Cardiac muscle cell (in vitro differentiated cells and primary cell): ENCODE data around the gene CRISPLD2. TPM values are rescaled to one million over a fixed set of nuclear protein-coding genes. Genes with fewer than 3 reads are reported as not detected.

Source experiments
- DNase-seq, 2 donors: peaks; one replicate each; pipeline versions ENCODE4 v3.0.0 to v3.0.0-alpha.2; 2010 to 2017; ENCODE audit warnings: low read depth in 1 of 2, low spot score in 1 of 2
- H3K27ac ChIP-seq: fragments of 200-600 bp; sonication (generic); 2 replicates; pipeline ENCODE4 v1.5.1; 2016
- H3K27me3 ChIP-seq: fragments of 200-600 bp; sonication (generic); 2 replicates; pipeline ENCODE4 v1.6.0; 2016; ENCODE audit warnings: control low read depth
- H3K36me3 ChIP-seq: fragments of 200-600 bp; sonication (generic); 2 replicates; pipeline ENCODE4 v1.5.1; 2016; ENCODE audit warnings: control low read depth
- H3K4me1 ChIP-seq: fragments of 200-600 bp; sonication (generic); 2 replicates; pipeline ENCODE4 v1.8.1; 2017; ENCODE audit warnings: low read depth, mild to moderate bottlenecking, mixed run types
- H3K4me3 ChIP-seq: fragments of 200-600 bp; sonication (generic); 2 replicates; pipeline ENCODE4 v1.5.1; 2016; ENCODE audit warnings: mild to moderate bottlenecking
- H3K9me3 ChIP-seq: fragments of 200-600 bp; sonication (generic); 2 replicates; pipeline ENCODE4 v1.5.1; 2017; ENCODE audit warnings: low read depth, mild to moderate bottlenecking, control low read depth
- CTCF ChIP-seq: IDR thresholded peaks from 2 replicates; pipeline ENCODE4 v1.5.1; 2012; ENCODE audit warnings: low read depth, mild to moderate bottlenecking, low read length
- polyA plus RNA-seq: library from polyadenylated mRNA; unstranded; fragments of >200 nt; fragmentation: Nextera tagmentation; extraction: Ambion mirVana; gene quantifications from 2 replicates; pipeline ENCODE4 v1.2.1, GENCODE V29; 2016
- total RNA-seq: library from RNA; depleted of rRNA; stranded (reverse); fragments of >200 nt; gene quantifications from 2 replicates; pipeline ENCODE4 v1.2.3, GENCODE V29; 2016

CRISPLD2 gene
- total and polyA plus RNA-seq, 2 experiments from 2014 or later: 0.91 to 1.7 TPM

- no peaks in the 10 kb centered on the region for H3K4me1 ChIP-seq
- no peak overlapping the region for H3K27ac ChIP-seq
- no peak for DNase-seq
- no peaks in the 10 kb centered on the region for H3K36me3 ChIP-seq
- H3K9me3 ChIP-seq: no peaks in the 10 kb centered on the region
- no peak for TF ChIP-seq CTCF
- H3K27me3 ChIP-seq: no peaks in the 10 kb centered on the region
- H3K4me3 ChIP-seq: no peak overlapping the region
These were observed 74.2 kb downstream of the CRISPLD2 start for GRCh38 chr16:84893849-84894599.

- no peak for TF ChIP-seq CTCF
- no peak for DNase-seq
- Histone ChIP-seq H3K4me1 (no peaks in the 10 kb centered on the region), H3K27ac (no peak overlapping the region), H3K27me3 (no peaks in the 10 kb centered on the region), H3K4me3 (no peak overlapping the region), H3K9me3 (no peaks in the 10 kb centered on the region), H3K36me3 (no peaks in the 10 kb centered on the region)
These were observed 75.2 kb downstream of the CRISPLD2 start for GRCh38 chr16:84895016-84895415.

GRCh38 chr16:84896847-84897246 lies 77.1 kb downstream of the CRISPLD2 start:
- Histone ChIP-seq H3K27ac (no peak overlapping the region), H3K4me1 (no peaks in the 10 kb centered on the region), H3K9me3 (no peaks in the 10 kb centered on the region), H3K4me3 (no peak overlapping the region), H3K36me3 (no peaks in the 10 kb centered on the region), H3K27me3 (no peaks in the 10 kb centered on the region)
- TF ChIP-seq CTCF: no peak
- DNase-seq: no peak

GRCh38 chr16:84897911-84898377 lies 78.2 kb downstream of the CRISPLD2 start:
- Histone ChIP-seq H3K9me3 (no peaks in the 10 kb centered on the region), H3K4me1 (no peaks in the 10 kb centered on the region), H3K36me3 (no peaks in the 10 kb centered on the region), H3K4me3 (no peak overlapping the region), H3K27me3 (no peaks in the 10 kb centered on the region), H3K27ac (no peak overlapping the region)
- no peak for DNase-seq
- TF ChIP-seq CTCF: no peak

- H3K27me3 ChIP-seq: no peaks in the 10 kb centered on the region
- H3K36me3 ChIP-seq: no peaks in the 10 kb centered on the region
- no peak for TF ChIP-seq CTCF
- DNase-seq: no peak
- no peak overlapping the region for H3K27ac ChIP-seq
- H3K9me3 ChIP-seq: no peaks in the 10 kb centered on the region
- no peaks in the 10 kb centered on the region for H3K4me1 ChIP-seq
- no peak overlapping the region for H3K4me3 ChIP-seq
These were observed 78.7 kb downstream of the CRISPLD2 start for GRCh38 chr16:84898447-84898846.
